SK-N-SH treated with all-trans-retinoic acid at 6 μM for 48 hours (cell line): ENCODE results near the gene PSMA4.
"Not testable (repeated sequence)": the region's sequence is repeated elsewhere in the genome, so short reads cannot be mapped to it uniquely, and the experiment has no call there.

Experiments
- ARNTL ChIP-seq: fragments of 450-650 bp; formaldehyde crosslinking; IDR thresholded peaks from 2 replicates; pipeline ENCODE4 v1.5.0; 2020; ENCODE audit warnings: low read depth, mild to moderate bottlenecking, moderate library complexity, borderline replicate concordance
- ESRRG ChIP-seq: fragments of 250-450 bp; sonication (Bioruptor Pico); IDR thresholded peaks from 2 replicates; pipeline ENCODE4 v1.6.1; 2021; ENCODE audit warnings: mild to moderate bottlenecking
- ZFP3 ChIP-seq: fragments of 250-450 bp; sonication (Bioruptor Pico); IDR thresholded peaks from 2 replicates; pipeline ENCODE4 v1.5.0; 2020; ENCODE audit warnings: mild to moderate bottlenecking, moderate library complexity

GRCh38 chr15:78560201-78560600 is 20.0 kb downstream of the PSMA4 start:
- not testable (repeated sequence) for TF ChIP-seq ARNTL; ZFP3 (CRISPR knock-in tag); ESRRG (CRISPR knock-in tag)
